Karpas-422 (cell line): Measurements from ENCODE around the gene TMEM108. TPM values are rescaled to one million over a fixed set of nuclear protein-coding genes. Genes with fewer than 3 reads are reported as not detected.

Source experiments
- DNase-seq: peaks from one replicate; pipeline ENCODE4 v3.0.0-alpha.2; 2015
- H2AFZ ChIP-seq: fragments of 200-600 bp; sonication (generic); 2 replicates; pipeline ENCODE4 v1.6.1; 2014; ENCODE audit warnings: antibody characterized with exemption, low read length, mixed read lengths
- H3K27ac ChIP-seq: fragments of 200-600 bp; sonication (generic); 2 replicates; pipeline ENCODE4 v1.5.1; 2014; ENCODE audit warnings: mild to moderate bottlenecking, low read length, moderate library complexity
- H3K27me3 ChIP-seq: fragments of 200-600 bp; sonication (generic); 2 replicates; pipeline ENCODE4 v1.6.1; 2014; ENCODE audit warnings: low read length, mixed read lengths
- H3K36me3 ChIP-seq: fragments of 200-600 bp; sonication (generic); 2 replicates; pipeline ENCODE4 v1.6.1; 2014; ENCODE audit warnings: low read length, mixed read lengths; ENCODE audit not compliant: insufficient read depth
- H3K4me1 ChIP-seq: fragments of 200-600 bp; sonication (generic); 2 replicates; pipeline ENCODE4 v1.6.1; 2014; ENCODE audit warnings: mild to moderate bottlenecking, low read length, mixed read lengths
- H3K4me2 ChIP-seq: fragments of 200-600 bp; sonication (generic); 2 replicates; pipeline ENCODE4 v1.6.1; 2014; ENCODE audit warnings: low read length, low read depth, mild to moderate bottlenecking; ENCODE audit not compliant: poor library complexity, severe bottlenecking
- H3K4me3 ChIP-seq: fragments of 200-600 bp; sonication (generic); 2 replicates; pipeline ENCODE4 v1.5.1; 2014; ENCODE audit warnings: mild to moderate bottlenecking, antibody characterized with exemption, low read length, mixed read lengths
- H3K79me2 ChIP-seq: fragments of 200-600 bp; sonication (generic); 2 replicates; pipeline ENCODE4 v1.6.1; 2014; ENCODE audit warnings: mild to moderate bottlenecking, low read length, mixed read lengths
- H3K9ac ChIP-seq: fragments of 200-600 bp; sonication (generic); 2 replicates; pipeline ENCODE4 v1.6.0; 2014; ENCODE audit warnings: low read length
- H3K9me2 ChIP-seq: fragments of 200-600 bp; sonication (generic), shearing (Covaris generic); replicated peaks from 2 replicates; pipeline ENCODE4 v1.6.0; 2014; ENCODE audit warnings: mild to moderate bottlenecking, low read length, moderate library complexity; ENCODE audit not compliant: insufficient read depth
- H3K9me3 ChIP-seq: fragments of 300-700, 200-600 bp; sonication (generic); 2 replicates; pipeline ENCODE4 v1.6.1; 2014; ENCODE audit warnings: low read length, mixed read lengths
- H4K20me1 ChIP-seq: fragments of 200-600 bp; sonication (generic); 2 replicates; pipeline ENCODE4 v1.6.1; 2014; ENCODE audit warnings: mild to moderate bottlenecking, antibody characterized with exemption, low read length, low read depth; ENCODE audit not compliant: insufficient read depth
- total RNA-seq: library from RNA; depleted of rRNA; stranded (reverse); fragments of >200 nt; shearing (Covaris generic); gene quantifications from 2 replicates; pipeline ENCODE4 v1.2.3, GENCODE V29; 2014; ENCODE audit warnings: low replicate concordance

TMEM108 gene
- total RNA-seq, 1 experiment from 2014 or later, result not detected

GRCh38 chr3:133364704-133365103 lies 326.5 kb downstream of the TMEM108 start:
- 0 out of 2 replicates have a peak, but pooled peaks cover 2% of the 10 kb centered on the region for H4K20me1 ChIP-seq
- no peak overlapping the region for H3K4me3 ChIP-seq
- H3K9me3 ChIP-seq, result no peaks in the 10 kb centered on the region
- H3K27me3 ChIP-seq, result 0 out of 2 replicates have a peak, but pooled peaks cover 3% of the 10 kb centered on the region
- no peaks in the 10 kb centered on the region for H3K36me3 ChIP-seq
- no peaks in the 10 kb centered on the region for H3K79me2 ChIP-seq
- DNase-seq, result no peak
- H3K4me1 ChIP-seq, result no peaks in the 10 kb centered on the region
- H3K27ac ChIP-seq, result no peak overlapping the region
- no peak overlapping the region for H3K4me2 ChIP-seq
- no peak overlapping the region for H2AFZ ChIP-seq
- no peak overlapping the region for H3K9ac ChIP-seq
- no peaks in the 10 kb centered on the region for H3K9me2 ChIP-seq

- H3K4me2 ChIP-seq, result no peak overlapping the region
- no peaks in the 10 kb centered on the region for H3K79me2 ChIP-seq
Observed at GRCh38 chr3:133366921-133367320, 328.7 kb downstream of the TMEM108 start.

GRCh38 chr3:133367403-133367802 lies 329.2 kb downstream of the TMEM108 start:
- Histone ChIP-seq H3K9me2 (no peaks in the 10 kb centered on the region), H3K79me2 (no peaks in the 10 kb centered on the region), H3K27me3 (0 out of 2 replicates have a peak, but pooled peaks cover 3% of the 10 kb centered on the region), H2AFZ (no peak overlapping the region), H4K20me1 (0 out of 2 replicates have a peak, but pooled peaks cover 2% of the 10 kb centered on the region), H3K36me3 (no peaks in the 10 kb centered on the region), H3K4me1 (no peaks in the 10 kb centered on the region), H3K4me3 (no peak overlapping the region), H3K9me3 (no peaks in the 10 kb centered on the region), H3K9ac (no peak overlapping the region), H3K27ac (no peak overlapping the region), H3K4me2 (no peak overlapping the region)
- DNase-seq, result no peak

More at GRCh38 chr3:133366921-133367320, 328.7 kb downstream of the TMEM108 start:
- Histone ChIP-seq H3K4me1 (no peaks in the 10 kb centered on the region), H4K20me1 (0 out of 2 replicates have a peak, but pooled peaks cover 2% of the 10 kb centered on the region), H2AFZ (no peak overlapping the region), H3K27me3 (0 out of 2 replicates have a peak, but pooled peaks cover 3% of the 10 kb centered on the region), H3K27ac (no peak overlapping the region), H3K36me3 (no peaks in the 10 kb centered on the region), H3K9ac (no peak overlapping the region), H3K9me3 (no peaks in the 10 kb centered on the region), H3K4me3 (no peak overlapping the region), H3K9me2 (no peaks in the 10 kb centered on the region)
- DNase-seq, result no peak

GRCh38 chr3:133367956-133368355 lies 329.8 kb downstream of the TMEM108 start:
- Histone ChIP-seq H2AFZ (no peak overlapping the region), H3K9ac (no peak overlapping the region), H3K4me1 (no peaks in the 10 kb centered on the region), H3K27me3 (0 out of 2 replicates have a peak, but pooled peaks cover 3% of the 10 kb centered on the region), H3K9me3 (no peaks in the 10 kb centered on the region), H3K4me3 (no peak overlapping the region), H4K20me1 (0 out of 2 replicates have a peak, but pooled peaks cover 2% of the 10 kb centered on the region), H3K9me2 (no peaks in the 10 kb centered on the region), H3K27ac (no peak overlapping the region), H3K36me3 (no peaks in the 10 kb centered on the region), H3K4me2 (no peak overlapping the region), H3K79me2 (no peaks in the 10 kb centered on the region)
- no peak for DNase-seq

- Histone ChIP-seq H3K9me3 (no peaks in the 10 kb centered on the region), H3K9me2 (no peaks in the 10 kb centered on the region), H3K79me2 (no peaks in the 10 kb centered on the region), H3K27me3 (0 out of 2 replicates have a peak, but pooled peaks cover 3% of the 10 kb centered on the region), H2AFZ (no peak overlapping the region), H3K4me1 (no peaks in the 10 kb centered on the region), H4K20me1 (0 out of 2 replicates have a peak, but pooled peaks cover 2% of the 10 kb centered on the region), H3K9ac (no peak overlapping the region), H3K36me3 (no peaks in the 10 kb centered on the region), H3K4me3 (no peak overlapping the region), H3K27ac (no peak overlapping the region), H3K4me2 (no peak overlapping the region)
- DNase-seq, result no peak
Observed at GRCh38 chr3:133368371-133369067, 330.3 kb downstream of the TMEM108 start.

- Histone ChIP-seq H3K27ac (no peak overlapping the region), H3K9ac (no peak overlapping the region), H3K9me3 (no peaks in the 10 kb centered on the region), H3K27me3 (0 out of 2 replicates have a peak, but pooled peaks cover 3% of the 10 kb centered on the region), H3K4me3 (no peak overlapping the region), H3K79me2 (no peaks in the 10 kb centered on the region), H3K36me3 (no peaks in the 10 kb centered on the region), H2AFZ (no peak overlapping the region), H3K4me2 (no peak overlapping the region), H4K20me1 (0 out of 2 replicates have a peak, but pooled peaks cover 2% of the 10 kb centered on the region), H3K9me2 (no peaks in the 10 kb centered on the region), H3K4me1 (peaks cover 4% of the 10 kb centered on the region)
- DNase-seq, result no peak
Observed at GRCh38 chr3:133369068-133369440, 330.9 kb downstream of the TMEM108 start.

GRCh38 chr3:133371181-133371580 lies 333.0 kb downstream of the TMEM108 start:
- no peak for DNase-seq
- no peaks in the 10 kb centered on the region for H3K79me2 ChIP-seq
- H3K4me3 ChIP-seq, result no peak overlapping the region

GRCh38 chr3:133371676-133372075 lies 333.5 kb downstream of the TMEM108 start:
- no peak for DNase-seq
- no peak overlapping the region for H3K27ac ChIP-seq
- no peaks in the 10 kb centered on the region for H3K9me2 ChIP-seq
- H3K79me2 ChIP-seq, result no peaks in the 10 kb centered on the region
- H3K36me3 ChIP-seq, result no peaks in the 10 kb centered on the region
- H3K9ac ChIP-seq, result no peak overlapping the region
- H4K20me1 ChIP-seq, result no peaks in the 10 kb centered on the region
- H2AFZ ChIP-seq, result no peak overlapping the region
- no peaks in the 10 kb centered on the region for H3K27me3 ChIP-seq
- H3K4me2 ChIP-seq, result no peak overlapping the region
- no peaks in the 10 kb centered on the region for H3K9me3 ChIP-seq
- no peak overlapping the region for H3K4me3 ChIP-seq
- H3K4me1 ChIP-seq, result peaks cover 21% of the 10 kb centered on the region

More at GRCh38 chr3:133371181-133371580, 333.0 kb downstream of the TMEM108 start:
- Histone ChIP-seq H3K27me3 (no peaks in the 10 kb centered on the region), H3K9me3 (no peaks in the 10 kb centered on the region), H2AFZ (no peak overlapping the region), H3K4me1 (peaks cover 21% of the 10 kb centered on the region), H3K4me2 (no peak overlapping the region), H3K9ac (no peak overlapping the region), H3K27ac (no peak overlapping the region), H4K20me1 (0 out of 2 replicates have a peak, but pooled peaks cover under 1% of the 10 kb centered on the region), H3K9me2 (no peaks in the 10 kb centered on the region), H3K36me3 (no peaks in the 10 kb centered on the region)
